GM18870 (cell line): ENCODE data around the gene MECR.

ENCODE experiments used
- ATAC-seq: cut with Tn5 transposase; IDR thresholded peaks from one replicate; pipeline ENCODE4 v1.9.1; 2021; ENCODE audit warnings: moderate library complexity; ENCODE audit not compliant: unreplicated experiment

Gene MECR

DNA sequence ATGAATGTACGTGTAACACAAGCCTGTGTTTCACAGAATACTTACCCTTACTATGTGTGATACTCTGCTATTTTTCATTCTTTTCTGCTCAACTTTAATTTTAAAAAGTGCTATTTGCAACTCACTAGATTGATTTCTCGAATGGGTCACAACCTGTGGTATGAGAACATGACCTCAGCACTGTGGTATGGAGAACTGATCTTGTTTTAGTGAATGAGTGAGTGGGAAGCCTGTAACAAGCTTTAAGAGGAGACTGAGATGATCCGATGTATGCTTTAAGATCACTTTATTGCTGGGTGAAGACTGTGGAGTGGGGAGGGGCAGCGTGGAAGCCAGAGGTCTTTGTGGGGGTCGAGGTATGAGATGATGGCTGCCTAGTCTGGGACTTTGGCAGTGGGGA, 21.6 kb downstream of the MECR start:
- ATAC-seq: no peak

DNA sequence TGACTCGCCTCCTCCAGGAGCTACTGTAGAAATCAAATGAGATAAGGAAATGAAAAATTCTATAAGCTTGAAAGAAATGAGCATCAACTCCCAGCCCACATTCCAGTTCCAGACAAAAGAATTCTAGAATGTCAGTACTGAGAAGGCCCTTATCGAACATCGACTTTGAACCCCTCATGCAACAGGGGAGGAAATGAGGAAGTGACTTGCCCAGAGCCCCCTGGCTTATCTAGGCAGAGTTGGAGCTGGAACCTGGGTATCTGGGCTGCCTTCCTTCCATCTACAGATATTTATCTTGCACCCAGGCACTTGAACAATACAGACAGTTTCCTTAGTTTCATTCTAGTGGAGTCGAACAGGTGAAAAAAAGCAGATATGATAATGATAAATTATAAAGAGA, 22.3 kb downstream of the MECR start:
- no peak for ATAC-seq

DNA sequence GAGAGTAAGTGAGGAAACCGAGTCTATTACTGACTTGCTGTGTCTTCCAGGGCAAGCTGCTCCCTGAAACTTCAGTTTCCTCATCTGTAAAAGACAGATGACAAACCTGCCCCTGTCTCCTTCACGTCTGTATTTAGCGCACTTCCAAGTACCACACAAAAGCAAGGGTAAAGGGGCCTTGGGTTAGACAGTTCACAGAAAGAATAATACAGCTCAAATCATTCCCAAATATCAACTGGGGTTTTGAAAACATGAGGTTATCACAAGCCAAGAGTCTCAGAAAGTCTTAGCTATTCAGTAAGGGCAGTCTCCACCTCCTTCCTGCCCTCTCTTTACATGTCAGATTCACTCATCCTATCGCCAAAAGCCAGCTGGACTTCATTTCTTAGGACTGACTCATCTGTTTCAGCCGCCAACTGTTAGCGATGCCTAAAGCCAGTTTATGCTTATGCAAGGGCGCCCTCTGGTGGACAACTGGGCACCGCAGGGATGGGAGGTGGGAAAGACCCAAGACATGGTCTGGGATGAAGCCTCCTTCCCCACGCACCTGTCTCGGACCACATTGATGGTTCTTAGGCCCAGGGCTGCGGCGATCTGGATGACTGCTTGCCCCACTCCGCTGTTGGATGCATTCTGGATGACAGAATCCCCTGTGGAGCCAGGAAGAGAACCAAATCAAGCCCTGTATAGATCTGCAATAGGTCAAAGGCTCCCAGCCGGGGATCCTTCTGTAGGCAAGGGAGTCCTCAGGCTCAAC, 28.0 kb downstream of the MECR start:
- ATAC-seq: no peak

DNA sequence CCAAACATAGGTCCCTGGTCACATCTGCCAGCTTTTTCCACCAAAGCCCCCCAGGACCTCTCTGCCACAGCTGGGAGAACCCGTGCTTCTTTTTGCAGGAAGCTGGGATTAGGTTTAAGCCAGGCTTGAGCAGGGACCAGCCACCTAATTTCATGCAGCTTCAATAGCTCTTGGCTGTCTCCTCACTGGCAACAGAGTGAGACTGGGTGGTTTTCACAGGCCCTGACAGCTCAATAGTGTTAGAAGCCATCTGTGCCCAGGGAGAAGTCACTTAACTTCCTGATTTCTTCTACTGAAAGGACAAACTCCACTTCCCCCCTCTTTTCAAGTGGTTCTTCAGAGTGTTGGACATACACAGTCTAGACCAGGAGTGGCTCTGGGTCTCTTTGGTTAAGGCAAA, 28.7 kb downstream of the MECR start:
- no peak for ATAC-seq

- ATAC-seq: no peak
Measured at GRCh38 chr1:29201595-29202051, 29.1 kb downstream of the MECR start.

- no peak for ATAC-seq
Measured at GRCh38 chr1:29200906-29201594, 29.7 kb downstream of the MECR start.

GRCh38 chr1:29197993-29198392, 32.7 kb downstream of the MECR start:
- ATAC-seq: no peak

DNA sequence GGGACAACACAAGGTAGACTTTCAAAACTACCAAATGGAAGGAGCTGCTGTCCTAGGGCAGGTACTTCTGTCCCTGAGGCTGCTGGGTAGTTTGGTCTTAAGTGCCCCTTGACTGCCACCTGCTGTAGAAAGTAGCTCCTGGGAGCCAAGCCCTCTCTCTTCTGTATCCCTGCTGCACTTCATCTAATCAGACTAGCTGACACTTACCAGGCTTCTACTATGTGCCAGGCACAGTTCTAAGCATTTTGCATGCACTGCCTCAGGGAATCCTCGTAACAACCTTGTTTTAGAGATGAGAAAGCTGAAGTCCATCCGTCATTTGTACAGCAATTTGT, 33.2 kb downstream of the MECR start:
- no peak for ATAC-seq

DNA sequence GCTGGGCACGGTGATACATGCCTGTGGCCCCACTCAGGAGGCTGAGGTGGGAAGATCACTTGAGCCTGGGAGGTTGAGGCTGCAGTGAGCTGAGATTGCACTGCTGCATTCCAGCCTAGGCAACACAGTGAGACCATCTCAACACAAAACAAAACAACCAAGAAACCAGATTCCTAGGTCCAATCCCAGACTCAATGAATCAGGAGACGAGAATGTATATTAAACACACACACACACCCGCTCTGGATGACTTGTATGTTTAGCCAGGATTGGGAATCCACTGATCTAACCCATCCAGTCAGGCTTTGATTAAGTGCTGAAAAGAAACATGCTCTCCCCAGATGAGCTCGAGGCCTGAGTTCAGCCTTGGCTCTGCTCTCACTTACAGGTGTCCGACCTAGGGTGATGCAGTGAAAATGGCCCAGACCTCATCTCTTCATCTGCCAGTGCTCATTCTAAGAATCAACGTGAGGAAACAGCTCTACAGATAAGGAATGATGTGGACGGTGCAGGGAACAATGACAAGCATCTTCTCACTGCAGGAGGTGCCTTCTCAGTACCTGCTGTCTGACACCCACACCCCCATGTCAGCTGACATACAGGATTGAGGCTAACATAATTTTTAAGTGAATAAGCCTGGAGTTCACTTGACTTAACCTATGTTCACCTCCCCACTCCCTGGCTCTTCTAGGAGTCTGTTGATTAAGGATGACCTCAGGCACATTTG, 33.7 kb downstream of the MECR start:
- no peak for ATAC-seq

GRCh38 chr1:29195881-29196291, 34.8 kb downstream of the MECR start:
- no peak for ATAC-seq

DNA sequence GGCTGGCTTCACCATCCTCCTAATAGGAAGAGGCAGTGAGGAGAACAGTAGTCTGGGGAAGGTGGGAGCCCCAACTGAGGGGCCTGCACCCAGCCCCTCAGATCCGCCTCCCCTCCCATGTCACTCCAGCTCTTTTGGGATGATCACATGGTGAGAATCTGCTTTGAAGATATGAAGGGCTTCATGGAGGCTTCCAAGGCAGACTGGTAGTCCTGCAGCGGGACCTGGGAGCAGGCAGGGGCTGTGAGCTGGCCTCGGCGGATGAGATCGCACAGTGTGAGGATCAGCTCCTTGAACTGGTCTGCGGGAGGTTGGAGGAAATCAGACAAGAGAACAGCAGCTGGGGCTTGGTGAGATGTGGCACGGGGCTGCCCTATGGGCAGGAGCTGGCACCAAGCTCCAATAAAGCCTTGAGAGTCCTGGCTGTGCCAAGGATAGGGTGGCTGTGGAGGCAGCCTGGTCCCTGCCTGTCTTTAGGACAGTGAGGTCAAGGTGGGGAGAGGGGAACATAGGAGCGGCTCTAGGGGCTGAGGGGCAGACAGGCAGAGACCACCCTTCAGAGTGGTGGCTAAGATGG, 36.8 kb downstream of the MECR start:
- ATAC-seq: no peak

DNA sequence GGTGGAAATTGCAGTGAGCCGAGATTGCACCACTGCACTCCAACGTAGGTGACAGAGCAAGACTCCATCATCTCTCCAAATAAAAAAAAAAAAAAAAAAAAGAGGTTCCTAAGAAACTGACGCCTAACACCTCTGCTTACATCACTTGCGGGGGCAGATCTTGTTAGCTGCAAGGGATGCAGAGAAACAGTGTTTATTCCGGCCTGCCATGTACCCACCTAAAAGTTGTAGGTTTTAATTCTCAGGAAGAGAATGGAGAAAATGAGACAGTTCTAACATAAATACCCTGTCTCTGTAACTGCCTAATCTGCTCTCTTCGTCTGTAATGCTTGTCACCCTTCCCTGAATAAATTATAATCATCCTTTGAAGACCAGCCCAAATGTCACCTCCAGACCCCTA, 40.0 kb downstream of the MECR start:
- no peak for ATAC-seq

- ATAC-seq: no peak
Measured at GRCh38 chr1:29186707-29187106, 44.0 kb downstream of the MECR start.

DNA sequence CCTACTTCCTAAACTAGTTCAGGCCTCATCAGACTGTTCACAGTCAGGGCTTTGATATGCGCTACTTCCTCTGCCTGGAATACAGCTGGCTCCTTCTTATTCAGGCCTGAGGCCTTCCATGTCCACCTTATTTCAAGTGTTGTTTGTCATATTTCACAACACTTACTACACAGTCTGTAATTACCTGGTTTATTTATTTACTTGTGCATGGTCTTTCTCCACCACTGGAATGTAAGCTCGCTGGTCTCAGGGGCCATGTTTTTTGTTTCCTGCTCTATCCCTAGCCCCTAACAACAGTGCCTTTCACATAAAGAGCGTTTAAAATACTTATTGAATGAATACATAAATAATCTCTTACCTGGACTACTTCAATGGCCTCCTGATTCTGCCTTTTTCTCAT, 44.5 kb downstream of the MECR start:
- ATAC-seq: no peak

DNA sequence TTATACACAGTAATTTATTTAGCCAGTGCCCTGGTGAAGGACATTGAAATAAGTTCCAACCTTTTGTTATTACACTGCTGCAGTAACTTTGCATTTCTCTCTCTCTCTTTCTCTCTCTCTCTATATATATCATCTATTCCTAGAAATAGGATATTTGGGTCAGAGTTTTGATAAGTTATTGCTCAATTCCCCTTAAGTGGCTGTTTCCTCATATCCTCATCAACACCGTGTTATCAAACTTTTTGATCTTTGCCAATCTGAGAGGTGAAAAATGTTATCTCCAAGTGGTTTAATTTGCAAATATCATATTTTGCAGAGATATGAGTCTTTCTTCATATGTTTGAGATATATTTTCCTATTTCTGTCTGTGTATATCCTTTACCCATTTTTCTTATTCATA, 47.4 kb downstream of the MECR start:
- no peak for ATAC-seq

DNA sequence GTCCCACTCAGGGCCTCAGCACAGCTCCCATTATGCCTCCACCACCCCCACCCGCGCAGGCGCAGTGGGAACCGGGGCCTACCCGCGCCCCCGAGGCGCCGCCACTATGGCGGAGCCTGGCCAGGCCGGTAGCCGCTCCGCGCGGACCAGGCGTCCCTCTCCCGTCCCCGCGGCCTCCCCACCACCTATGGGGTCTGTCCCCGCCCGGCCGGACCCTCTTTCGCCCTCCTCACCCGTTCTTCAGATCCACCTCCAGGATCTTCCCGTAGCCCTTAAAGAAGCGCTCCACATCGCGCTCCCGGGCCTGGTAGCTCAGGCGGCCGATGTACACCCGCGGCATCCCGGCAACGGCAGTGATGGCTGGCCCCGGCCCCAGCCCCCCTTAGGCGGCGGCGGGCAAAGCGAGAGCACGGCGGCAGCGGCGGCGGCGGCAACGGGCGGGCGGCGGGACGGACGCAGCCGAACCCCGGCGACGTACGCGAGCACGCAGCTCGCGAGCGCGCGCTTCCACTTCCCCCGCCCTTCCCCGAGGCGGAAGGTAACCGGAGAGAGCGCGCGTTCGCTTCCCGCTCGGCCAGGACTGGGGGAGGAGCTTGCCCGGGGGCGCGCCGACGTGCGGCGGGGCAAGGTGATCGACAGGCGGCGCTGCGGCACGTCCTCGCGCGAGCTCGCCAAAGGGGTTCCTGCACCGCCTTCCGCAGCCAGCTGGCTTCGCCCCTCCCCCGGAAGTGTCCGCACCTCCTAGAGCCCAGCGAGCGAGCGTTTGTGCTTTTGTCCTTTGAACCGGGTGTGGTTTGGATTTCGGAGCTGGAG, 49.1 kb downstream of the MECR start, which contains the start of gene SRSF4:
Gene SRSF4, minus strand, starts transcription at position 488 of the 813 bp plus-strand sequence. Its CDS starts 148 bp downstream, at position 340.
- peak; percentile 66 for ATAC-seq

DNA sequence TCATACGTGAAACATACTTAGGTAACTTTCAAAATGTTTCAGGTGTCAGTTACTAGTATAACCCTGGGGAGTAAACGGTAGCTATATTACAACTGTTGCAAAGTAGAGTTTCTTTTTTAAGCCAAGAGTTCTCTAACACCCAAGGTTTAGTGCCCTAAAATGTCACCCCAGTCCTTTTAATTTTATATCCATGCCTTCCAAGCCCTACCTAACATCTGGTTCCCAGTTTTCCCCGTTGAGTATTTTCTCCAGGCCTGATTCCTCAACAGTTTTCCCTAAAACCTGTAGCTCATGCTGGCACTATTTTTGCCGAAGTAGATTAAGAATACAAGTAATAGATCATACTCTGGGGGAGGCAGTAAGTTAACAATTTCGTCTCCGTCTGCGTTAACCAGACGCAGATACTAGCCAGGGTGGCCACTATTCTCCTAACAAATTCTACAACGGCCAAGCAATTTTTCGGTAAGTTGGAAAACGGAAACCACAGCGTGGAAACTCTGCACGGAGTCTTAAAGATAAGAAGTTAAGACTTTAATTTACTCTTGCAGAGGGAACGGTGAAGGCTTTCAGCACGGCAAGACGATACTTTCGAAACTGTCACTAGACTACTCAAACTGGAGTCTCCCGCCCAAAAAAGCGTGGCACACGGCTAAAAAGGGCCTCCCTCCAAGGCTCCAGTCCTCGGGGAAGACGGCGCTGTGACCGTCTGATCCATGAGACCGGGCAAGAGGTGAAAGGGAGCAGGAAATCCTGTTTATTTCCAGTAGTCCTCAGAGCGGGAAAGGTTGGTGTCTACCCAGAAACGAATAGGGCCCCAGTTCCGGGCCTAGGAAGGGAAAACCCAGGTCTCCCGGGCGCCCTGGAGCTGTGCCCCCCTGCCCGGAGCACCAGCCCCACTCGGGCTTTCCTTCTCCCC, 50.0 kb downstream of the MECR start:
- ATAC-seq: no peak

GRCh38 chr1:29179641-29180184, 51.0 kb downstream of the MECR start:
- no peak for ATAC-seq

DNA sequence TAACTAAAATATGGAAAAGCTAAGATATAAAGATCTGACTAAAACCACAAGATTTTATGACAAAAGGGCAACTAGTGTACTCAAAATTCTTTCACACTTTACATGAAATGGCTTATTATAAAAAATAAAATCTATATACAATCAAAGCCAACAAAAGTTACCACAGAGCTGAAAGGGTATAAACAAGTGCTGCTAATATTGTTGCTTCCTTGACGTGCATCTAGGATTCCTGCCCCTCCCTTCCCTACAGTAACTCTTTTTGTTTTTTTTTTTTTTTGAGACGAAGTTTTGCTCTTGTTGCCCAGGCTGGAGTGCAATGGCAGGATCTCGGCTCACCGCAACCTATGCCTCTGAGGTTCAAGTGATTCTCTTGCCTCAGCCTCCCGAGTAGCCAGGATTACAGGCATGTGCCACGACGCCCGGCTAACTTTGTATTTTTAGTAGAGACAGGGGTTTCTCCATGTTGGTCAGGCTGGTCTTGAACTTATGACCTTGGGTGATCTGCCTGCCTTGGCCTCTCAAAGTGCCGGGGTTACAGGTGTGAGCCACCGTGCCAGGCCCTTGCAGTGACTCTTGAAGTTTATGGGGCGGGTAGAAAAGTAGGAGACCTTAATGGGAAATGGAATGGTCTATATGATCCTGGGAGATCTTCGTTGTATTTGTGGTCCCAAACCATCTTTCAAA, 53.6 kb downstream of the MECR start:
- ATAC-seq: no peak
